Caco-2 (cell line): ENCODE measurements around the gene HOXA1. TPM values are rescaled to one million over a fixed set of nuclear protein-coding genes. Genes with fewer than 3 reads are reported as not detected.

Experiments
- BruUV-seq: library from RNA; stranded (reverse); fragments of 400-500 nt; replicated peaks from 2 replicates; lab custom pipeline; 2021; lab: Mats Ljungman, UMichigan
- CTCF ChIA-PET: fragments of 300-600 bp; sonication (Branson Sonifier 250); formaldehyde crosslinking; loops from one replicate; lab custom pipeline; 2022; ENCODE audit warnings: antibody characterized with exemption; lab: Charles Lee
- POLR2A ChIA-PET: fragments of 300-600 bp; sonication (Branson Sonifier 250); formaldehyde crosslinking; loops from one replicate; lab custom pipeline; 2022; ENCODE audit warnings: antibody characterized with exemption; lab: Charles Lee
- DNase-seq, 2 experiments: peaks; one replicate each; pipeline versions ENCODE4 v3.0.0 to v3.0.0-alpha.2; 2020 to 2022
- H3K27me3 ChIP-seq: replicated peaks from 2 replicates; pipeline ENCODE4 v1.6.0; 2011; ENCODE audit warnings: low read length; ENCODE audit not compliant: control insufficient read depth, insufficient read depth
- H3K36me3 ChIP-seq: 2 replicates; pipeline ENCODE4 v1.5.1; 2011; ENCODE audit warnings: low read length; ENCODE audit not compliant: control insufficient read depth, insufficient read depth
- H3K4me1 ChIP-seq: fragments of 250-450 bp; sonication (Bioruptor Pico); 2 replicates; pipeline ENCODE4 v1.5.1; 2020; ENCODE audit warnings: mild to moderate bottlenecking
- H3K4me3 ChIP-seq: 2 replicates; pipeline ENCODE4 v1.5.1; 2011; ENCODE audit warnings: low read depth, mild to moderate bottlenecking, control low read depth, low read length
- H3K9me3 ChIP-seq: fragments of 250-450 bp; sonication (Bioruptor Pico); 2 replicates; pipeline ENCODE4 v1.5.1; 2020; ENCODE audit warnings: mild to moderate bottlenecking, moderate library complexity
- H3K27ac Mint-ChIP-seq: one replicate; pipeline ENCODE4 v1.8.0; 2022; ENCODE audit warnings: mixed read lengths; ENCODE audit not compliant: unreplicated experiment
- H3K27me3 Mint-ChIP-seq: one replicate; pipeline ENCODE4 v1.8.0; 2022; ENCODE audit warnings: mixed read lengths; ENCODE audit not compliant: insufficient read depth, unreplicated experiment
- H3K36me3 Mint-ChIP-seq: one replicate; pipeline ENCODE4 v1.8.0; 2022; ENCODE audit warnings: mild to moderate bottlenecking, mixed read lengths; ENCODE audit not compliant: insufficient read depth, unreplicated experiment
- H3K4me1 Mint-ChIP-seq: one replicate; pipeline ENCODE4 v1.8.0; 2022; ENCODE audit warnings: low read depth, mixed read lengths; ENCODE audit not compliant: unreplicated experiment
- H3K4me3 Mint-ChIP-seq: one replicate; pipeline ENCODE4 v1.8.0; 2022; ENCODE audit warnings: mild to moderate bottlenecking, moderate library complexity, mixed read lengths; ENCODE audit not compliant: unreplicated experiment
- H3K9me3 Mint-ChIP-seq: one replicate; pipeline ENCODE4 v1.8.0; 2022; ENCODE audit warnings: mixed read lengths; ENCODE audit not compliant: unreplicated experiment
- CTCF ChIP-seq, 2 experiments: fragments of 200-600 bp in 1 of 2; IDR thresholded peaks; 1 replicate in 1 of 2; 2 replicates in 1 of 2; pipeline versions ENCODE4 v1.5.1 to v1.8.0; 2011 to 2022; ENCODE audit warnings: antibody characterized with exemption in 1 of 2, control low read depth in 1 of 2, inconsistent platforms in 1 of 2, low read depth in 1 of 2, low read length in 1 of 2, mild to moderate bottlenecking in 1 of 2, moderate library complexity in 1 of 2; ENCODE audit not compliant: insufficient read depth in 1 of 2, severe bottlenecking in 1 of 2, unreplicated experiment in 1 of 2
- intact Hi-C: fragments of 100-400 bp; cut with micrococcal nuclease; formaldehyde crosslinking; loops from one replicate; pipeline ENCODE4 v1.10.0; 2022; ENCODE audit not compliant: unreplicated experiment
- total RNA-seq: library from RNA; stranded (reverse); gene quantifications from 2 replicates; pipeline ENCODE4 v1.2.3, GENCODE V29; 2022

Gene HOXA1
- total RNA-seq, 1 experiment from 2014 or later = 18.5 TPM

- Histone ChIP-seq H3K36me3 (no peaks in the 10 kb centered on the region), H3K27me3 (no peaks in the 10 kb centered on the region), H3K4me1 (peaks cover 56% of the 10 kb centered on the region), H3K9me3 (no peaks in the 10 kb centered on the region), H3K4me3 (no peak overlapping the region)
- Mint-ChIP-seq H3K27me3 (no peaks in the 10 kb centered on the region), H3K27ac (no peak overlapping the region), H3K4me1 (peaks cover 39% of the 10 kb centered on the region), H3K9me3 (no peaks in the 10 kb centered on the region), H3K36me3 (peaks cover 45% of the 10 kb centered on the region), H3K4me3 (peak overlapping the region; percentile 92)
- POLR2A ChIA-PET = no interaction called here
- TF ChIP-seq CTCF (IDR thresholded peaks at IDR 0.05; ENCODE audit: insufficient read depth in 1 of 2, low read depth in 1 of 2, low read length in 1 of 2, severe bottlenecking in 1 of 2, unreplicated experiment in 1 of 2) = no peak
- intact Hi-C loops = no loop called here
- CTCF ChIA-PET = no interaction called here
- no TSS peak for BruUV-seq
- no peak for DNase-seq
These were observed 23.7 kb upstream of the HOXA1 start for GRCh38 chr7:27119412-27119911.

DNA sequence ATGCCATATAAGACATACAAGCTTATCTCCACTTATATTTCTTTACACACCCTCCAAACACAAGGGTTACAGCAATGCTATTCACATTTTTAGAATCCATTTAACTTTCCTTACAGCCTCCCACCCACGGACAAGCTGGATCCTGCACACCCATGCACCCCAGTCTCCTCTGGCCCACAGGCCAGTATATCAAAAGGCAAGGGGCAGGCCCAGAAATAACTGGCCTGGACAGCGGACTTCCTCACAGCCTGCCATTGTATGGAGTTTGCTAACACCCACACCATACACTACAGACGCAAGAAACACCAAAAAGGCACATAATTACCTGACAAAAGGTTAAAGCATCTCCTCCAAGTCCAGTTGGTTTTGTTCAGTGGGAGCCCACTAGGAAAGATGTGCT lies 22.8 kb upstream of the HOXA1 start:
- Histone ChIP-seq H3K36me3 (no peaks in the 10 kb centered on the region), H3K27me3 (no peaks in the 10 kb centered on the region), H3K4me3 (no peak overlapping the region), H3K9me3 (no peaks in the 10 kb centered on the region), H3K4me1 (peaks cover 50% of the 10 kb centered on the region)
- ChIA-PET POLR2A (no interaction called here), CTCF (no interaction called here)
- Mint-ChIP-seq H3K9me3 (no peaks in the 10 kb centered on the region), H3K4me3 (peak overlapping the region; percentile 59), H3K36me3 (peaks cover 39% of the 10 kb centered on the region), H3K4me1 (peaks cover 34% of the 10 kb centered on the region), H3K27ac (no peak overlapping the region), H3K27me3 (no peaks in the 10 kb centered on the region)
- TF ChIP-seq CTCF (IDR thresholded peaks at IDR 0.05; ENCODE audit: insufficient read depth in 1 of 2, low read depth in 1 of 2, low read length in 1 of 2, severe bottlenecking in 1 of 2, unreplicated experiment in 1 of 2) = no peak
- no TSS peak for BruUV-seq
- DNase-seq = no peak
- intact Hi-C loops = no loop called here

DNA sequence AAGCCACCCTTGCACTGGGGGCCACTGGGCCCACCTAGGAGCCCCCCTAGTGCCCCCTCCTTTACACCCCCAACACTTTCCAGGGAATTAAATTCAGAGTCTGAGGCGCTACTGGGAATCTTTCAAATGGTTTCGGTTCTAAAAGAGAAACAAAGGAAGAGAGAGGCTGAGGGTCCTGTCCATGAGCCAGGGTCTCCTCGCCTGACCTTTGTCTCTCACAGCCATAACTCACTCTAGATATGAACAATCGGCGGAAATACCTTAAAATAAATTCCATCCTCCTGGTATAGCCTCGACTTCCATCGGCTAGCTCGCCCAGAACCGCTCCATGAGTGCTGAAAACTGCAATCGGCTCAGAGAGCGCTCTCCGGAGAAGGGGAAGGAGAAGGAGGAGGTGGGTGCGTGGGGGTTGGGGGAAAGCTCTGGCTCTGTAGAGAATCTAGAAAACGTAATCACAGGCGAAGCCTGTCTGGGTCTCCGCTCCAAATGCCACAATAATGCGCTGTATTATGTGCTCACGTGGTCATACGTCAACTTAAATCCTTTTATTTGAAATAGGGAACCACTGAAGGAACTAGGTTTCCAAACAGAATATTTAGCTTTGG lies 22.2 kb upstream of the HOXA1 start:
- Mint-ChIP-seq H3K27me3 (no peaks in the 10 kb centered on the region), H3K36me3 (peaks cover 39% of the 10 kb centered on the region), H3K27ac (no peak overlapping the region), H3K4me1 (peaks cover 34% of the 10 kb centered on the region), H3K4me3 (peak overlapping the region; percentile 59), H3K9me3 (no peaks in the 10 kb centered on the region)
- no peak overlapping the region for H3K4me3 ChIP-seq
- BruUV-seq = no TSS peak
- no peaks in the 10 kb centered on the region for H3K27me3 ChIP-seq
- no peak for DNase-seq
- TF ChIP-seq CTCF (IDR thresholded peaks at IDR 0.05; ENCODE audit: insufficient read depth in 1 of 2, low read depth in 1 of 2, low read length in 1 of 2, severe bottlenecking in 1 of 2, unreplicated experiment in 1 of 2) = no peak
- H3K4me1 ChIP-seq = peaks cover 48% of the 10 kb centered on the region
- intact Hi-C loops = no loop called here
- H3K36me3 ChIP-seq = no peaks in the 10 kb centered on the region
- CTCF ChIA-PET = no interaction called here
- H3K9me3 ChIP-seq = no peaks in the 10 kb centered on the region
- POLR2A ChIA-PET = no interaction called here
